Prostate gland (tissue), 2 donors: ENCODE measurements around the gene RHBDL1. TPM values are rescaled to one million over a fixed set of nuclear protein-coding genes. Genes with fewer than 3 reads are reported as not detected.

Experiments used
- DNase-seq: peaks from one replicate; pipeline ENCODE4 v3.0.0-alpha.2; 2019; ENCODE audit warnings: low spot score
- H3K27ac ChIP-seq, 2 donors: fragments of 200-600 bp; sonication (generic); 2 replicates each; pipeline ENCODE4 v1.5.1; 2017 to 2019
- H3K27me3 ChIP-seq: fragments of 200-600 bp; sonication (generic); replicated peaks from 2 replicates; pipeline ENCODE4 v1.5.1; 2019; ENCODE audit not compliant: insufficient read depth
- H3K36me3 ChIP-seq, 2 donors: fragments of 200-600 bp; sonication (generic); 1 replicate in 1 of 2; 2 replicates in 1 of 2; pipeline versions ENCODE4 v1.5.1 to v1.8.1; 2017 to 2019
- H3K4me1 ChIP-seq: fragments of 200-600 bp; sonication (generic); replicated peaks from 2 replicates; pipeline ENCODE4 v1.5.1; 2019
- H3K4me3 ChIP-seq, 2 donors: fragments of 200-600 bp; sonication (generic); 2 replicates each; pipeline ENCODE4 v1.5.1; 2017 to 2019
- H3K9me3 ChIP-seq: fragments of 200-600 bp; sonication (generic); 2 replicates; pipeline ENCODE4 v1.5.1; 2017
- POLR2A ChIP-seq: fragments of 450-650 bp; IDR thresholded peaks from one replicate; pipeline ENCODE4 v1.6.1; 2016; ENCODE audit warnings: antibody characterized with exemption, mild to moderate bottlenecking
- POLR2AphosphoS5 ChIP-seq: sonication (generic); formaldehyde crosslinking; IDR thresholded peaks from one replicate; pipeline ENCODE4 v1.6.1; 2017; ENCODE audit warnings: antibody characterized with exemption
- WGBS: methylation state at CpG from one replicate; pipeline ENCODE4 v1.1.5; 2018; 5-methylcytosine and 5-hydroxymethylcytosine counted together
- intact Hi-C: fragments of 100-400 bp; cut with DNase I; formaldehyde crosslinking; loops from one replicate; pipeline ENCODE4 v1.14.2; 2022
- total RNA-seq, 2 donors: library from RNA; depleted of rRNA; stranded (reverse); fragments of >200 nt; gene quantifications; one replicate each; pipeline ENCODE4 v1.1.0, GENCODE V29; 2016
- TF ChIP-seq, protein P1 (sequence below), 4 experiments: fragments of 200-600 bp in 2 of 4; fragments of 450-650 bp in 2 of 4; sonication (generic) in 2 of 4; IDR thresholded peaks; 1 replicate in 3 of 4; 2 replicates in 1 of 4; pipeline ENCODE4 v1.5.1; 2016 to 2019; ENCODE audit warnings: antibody characterized with exemption in 4 of 4, mild to moderate bottlenecking in 2 of 4, moderate library complexity in 2 of 4

RHBDL1 gene
- total RNA-seq, 2 donors from 2014 or later, result 4.5 to 4.9 TPM

DNA sequence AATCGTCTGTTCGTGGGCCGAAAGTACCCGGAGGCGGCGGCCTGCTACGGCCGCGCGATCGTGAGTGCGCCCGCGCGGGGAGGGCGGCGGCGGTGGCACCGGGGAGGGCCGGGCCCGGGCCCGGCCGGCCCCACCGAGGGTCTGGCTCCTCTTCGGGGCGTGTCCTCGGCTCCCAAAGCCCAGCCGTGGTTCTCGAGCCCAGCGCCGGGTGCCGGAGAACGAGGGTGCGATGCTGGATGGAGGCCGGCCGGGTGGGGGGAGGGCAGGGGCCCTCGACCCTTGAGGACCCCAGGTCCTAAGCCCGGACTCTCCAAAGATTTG lies 5.1 kb downstream of the RHBDL1 start:
- Histone ChIP-seq H3K4me1 (peaks cover 25% of the 10 kb centered on the region), H3K9me3 (no peaks in the 10 kb centered on the region), H3K27me3 (no peaks in the 10 kb centered on the region), H3K4me3 (peak overlapping the region; percentile 69 to 82), H3K36me3 (peaks cover 7 to 10% of the 10 kb centered on the region in 2 donors), H3K27ac (peak overlapping the region; percentile 88 to 93)
- intact Hi-C loops, result no loop called here
- 2% methylated on average over 27 of the region's 38 CpGs for WGBS
- DNase-seq, result no peak
- TF ChIP-seq, protein P1, sequence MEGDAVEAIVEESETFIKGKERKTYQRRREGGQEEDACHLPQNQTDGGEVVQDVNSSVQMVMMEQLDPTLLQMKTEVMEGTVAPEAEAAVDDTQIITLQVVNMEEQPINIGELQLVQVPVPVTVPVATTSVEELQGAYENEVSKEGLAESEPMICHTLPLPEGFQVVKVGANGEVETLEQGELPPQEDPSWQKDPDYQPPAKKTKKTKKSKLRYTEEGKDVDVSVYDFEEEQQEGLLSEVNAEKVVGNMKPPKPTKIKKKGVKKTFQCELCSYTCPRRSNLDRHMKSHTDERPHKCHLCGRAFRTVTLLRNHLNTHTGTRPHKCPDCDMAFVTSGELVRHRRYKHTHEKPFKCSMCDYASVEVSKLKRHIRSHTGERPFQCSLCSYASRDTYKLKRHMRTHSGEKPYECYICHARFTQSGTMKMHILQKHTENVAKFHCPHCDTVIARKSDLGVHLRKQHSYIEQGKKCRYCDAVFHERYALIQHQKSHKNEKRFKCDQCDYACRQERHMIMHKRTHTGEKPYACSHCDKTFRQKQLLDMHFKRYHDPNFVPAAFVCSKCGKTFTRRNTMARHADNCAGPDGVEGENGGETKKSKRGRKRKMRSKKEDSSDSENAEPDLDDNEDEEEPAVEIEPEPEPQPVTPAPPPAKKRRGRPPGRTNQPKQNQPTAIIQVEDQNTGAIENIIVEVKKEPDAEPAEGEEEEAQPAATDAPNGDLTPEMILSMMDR (IDR thresholded peaks at IDR 0.05), result no peak
- TF ChIP-seq POLR2A (no peak), POLR2AphosphoS5 (no peak)

DNA sequence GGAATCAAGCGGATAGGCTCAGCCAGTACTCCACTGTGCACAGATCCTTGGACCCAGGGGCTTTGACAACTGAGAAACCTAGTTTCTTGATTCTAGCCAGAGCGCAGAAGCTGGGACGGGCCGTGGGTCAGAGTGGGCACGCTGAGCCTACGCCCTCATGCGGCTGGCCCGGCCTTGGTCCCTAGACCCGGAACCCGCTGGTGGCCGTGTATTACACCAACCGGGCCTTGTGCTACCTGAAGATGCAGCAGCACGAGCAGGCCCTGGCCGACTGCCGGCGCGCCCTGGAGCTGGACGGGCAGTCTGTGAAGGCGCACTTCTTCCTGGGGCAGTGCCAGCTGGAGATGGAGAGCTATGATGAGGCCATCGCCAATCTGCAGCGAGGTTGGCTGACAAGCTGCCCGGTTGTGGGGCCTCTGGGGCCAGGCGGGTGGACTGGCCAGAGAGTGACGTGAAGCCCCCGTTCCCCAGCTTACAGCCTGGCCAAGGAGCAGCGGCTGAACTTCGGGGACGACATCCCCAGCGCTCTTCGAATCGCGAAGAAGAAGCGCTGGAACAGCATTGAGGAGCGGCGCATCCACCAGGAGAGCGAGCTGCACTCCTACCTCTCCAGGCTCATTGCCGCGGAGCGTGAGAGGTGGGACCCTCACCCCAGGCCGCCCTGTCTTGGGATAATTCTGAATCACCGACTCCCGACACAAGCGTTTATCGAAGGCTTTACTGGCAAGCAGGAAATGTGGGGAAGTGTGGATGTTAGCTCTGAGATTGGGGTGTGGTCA lies 5.7 kb downstream of the RHBDL1 start:
- Histone ChIP-seq H3K27me3 (no peaks in the 10 kb centered on the region), H3K4me3 (peak overlapping the region; percentile 69 to 82), H3K27ac (peak overlapping the region; percentile 88 to 93), H3K9me3 (no peaks in the 10 kb centered on the region), H3K36me3 (peaks cover 7 to 10% of the 10 kb centered on the region in 2 donors), H3K4me1 (peaks cover 25% of the 10 kb centered on the region)
- intact Hi-C loops, result no loop called here
- DNase-seq, result no peak
- WGBS, result 42% methylated on average over 44 of the region's 44 CpGs
- TF ChIP-seq POLR2A (no peak), POLR2AphosphoS5 (no peak)
- TF ChIP-seq, protein P1 (IDR thresholded peaks at IDR 0.05), result no peak

DNA sequence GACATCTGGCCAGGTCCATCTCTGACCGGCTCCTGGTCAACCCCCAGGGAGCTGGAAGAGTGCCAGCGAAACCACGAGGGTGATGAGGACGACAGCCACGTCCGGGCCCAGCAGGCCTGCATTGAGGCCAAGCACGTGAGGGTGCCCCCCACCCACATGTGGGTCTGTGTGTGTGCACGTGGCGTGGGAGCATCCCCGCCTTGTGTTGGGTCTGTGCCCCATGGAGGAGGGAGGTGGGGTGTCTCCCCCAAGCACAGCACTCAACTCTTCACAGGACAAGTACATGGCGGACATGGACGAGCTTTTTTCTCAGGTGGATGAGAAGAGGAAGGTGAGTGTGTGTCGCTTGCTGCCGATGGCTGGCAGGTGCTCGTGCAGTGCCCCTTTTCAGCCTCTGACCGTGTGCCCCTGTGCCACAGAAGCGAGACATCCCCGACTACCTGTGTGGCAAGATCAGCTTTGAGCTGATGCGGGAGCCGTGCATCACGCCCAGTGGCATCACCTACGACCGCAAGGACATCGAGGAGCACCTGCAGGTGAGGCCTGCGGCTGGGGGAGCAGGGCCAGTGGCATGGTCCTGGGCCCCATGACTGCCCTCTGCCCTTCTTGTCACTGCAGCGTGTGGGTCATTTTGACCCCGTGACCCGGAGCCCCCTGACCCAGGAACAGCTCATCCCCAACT lies 6.4 kb downstream of the RHBDL1 start:
- H3K27me3 ChIP-seq, result no peaks in the 10 kb centered on the region
- WGBS, result 73% methylated on average over 26 of the region's 28 CpGs
- H3K9me3 ChIP-seq, result no peaks in the 10 kb centered on the region
- H3K4me3 ChIP-seq, result no peak overlapping the region
- peaks cover 25% of the 10 kb centered on the region for H3K4me1 ChIP-seq
- DNase-seq, result no peak
- no peak overlapping the region for H3K27ac ChIP-seq
- TF ChIP-seq POLR2AphosphoS5, result no peak
- TF ChIP-seq, protein P1 (IDR thresholded peaks at IDR 0.05), result no peak
- TF ChIP-seq POLR2A, result no peak
- intact Hi-C loops, result no loop called here
- H3K36me3 ChIP-seq, result peaks cover 7 to 10% of the 10 kb centered on the region in 2 donors

DNA sequence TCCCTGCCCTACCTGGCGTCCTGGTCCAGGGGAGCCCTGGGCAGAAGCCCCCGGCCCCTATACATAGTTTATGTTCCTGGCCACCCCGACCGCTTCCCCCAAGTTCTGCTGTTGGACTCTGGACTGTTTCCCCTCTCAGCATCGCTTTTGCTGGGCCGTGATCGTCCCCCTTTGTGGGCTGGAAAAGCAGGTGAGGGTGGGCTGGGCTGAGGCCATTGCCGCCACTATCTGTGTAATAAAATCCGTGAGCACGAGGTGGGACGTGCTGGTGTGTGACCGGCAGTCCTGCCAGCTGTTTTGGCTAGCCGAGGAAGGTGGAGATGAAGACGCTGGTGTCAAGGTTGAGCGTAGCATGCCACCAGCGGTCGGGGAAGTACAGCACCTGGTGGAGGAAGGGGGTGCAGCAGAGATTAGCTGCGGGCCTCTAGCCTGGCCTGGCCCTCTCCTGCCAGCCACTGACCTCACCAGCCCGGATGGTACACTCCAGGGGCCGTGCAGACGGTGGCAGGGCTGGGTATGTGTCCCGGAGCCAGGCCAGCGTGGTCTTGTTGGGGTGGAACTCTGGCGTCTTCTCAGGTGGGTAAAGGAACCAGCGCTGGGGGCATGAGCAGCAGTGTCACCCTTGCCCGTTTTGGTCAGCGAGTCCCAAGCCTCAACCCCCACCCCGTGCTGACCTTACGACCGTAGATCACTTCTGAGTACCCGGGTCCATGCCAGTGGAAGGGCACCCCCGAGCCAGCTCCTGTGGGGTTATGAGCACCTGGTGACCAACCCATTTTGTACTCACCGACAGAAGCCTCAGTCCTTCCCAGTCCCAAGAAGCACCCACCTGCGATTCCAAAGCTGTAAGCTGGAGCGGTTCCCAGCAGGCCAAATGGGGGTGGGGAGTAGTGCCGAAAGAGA lies 7.3 kb downstream of the RHBDL1 start:
- DNase-seq, result no peak
- no peak for TF ChIP-seq POLR2AphosphoS5
- TF ChIP-seq, protein P1 (IDR thresholded peaks at IDR 0.05), result no peak
- no peak for TF ChIP-seq POLR2A
- intact Hi-C loops, result no loop called here
- peaks cover 7 to 10% of the 10 kb centered on the region in 2 donors for H3K36me3 ChIP-seq
- H3K9me3 ChIP-seq, result no peaks in the 10 kb centered on the region
- 72% methylated on average over 36 of the region's 36 CpGs for WGBS
- no peaks in the 10 kb centered on the region for H3K27me3 ChIP-seq
- H3K4me1 ChIP-seq, result peaks cover 25% of the 10 kb centered on the region
- H3K27ac ChIP-seq, result no peak overlapping the region
- no peak overlapping the region for H3K4me3 ChIP-seq
